Dermis blood vessel endothelial cell (primary cell): ENCODE measurements around the gene NELFCD. TPM values are rescaled to one million over a fixed set of nuclear protein-coding genes. Genes with fewer than 3 reads are reported as not detected.

Source experiments
- total RNA-seq: library from RNA; depleted of rRNA; stranded (reverse); fragments of >200 nt; gene quantifications from 2 replicates; pipeline ENCODE4 v1.2.3, GENCODE V29; 2014

Gene NELFCD
- total RNA-seq, 1 donor from 2014 or later: 53.4 TPM

Other genes starting within 250 kb of the NELFCD start
- gene GNAS-AS1, start 130.4 kb upstream of the NELFCD start, total RNA-seq: not detected in 2 replicates
- gene GNAS, start 128.5 kb upstream of the NELFCD start, total RNA-seq: 365 and 726 TPM in 2 replicates
- gene CTSZ, start 26.0 kb downstream of the NELFCD start, total RNA-seq: 250 and 566 TPM in 2 replicates
- not detected in 2 replicates for gene TUBB1, start 38.2 kb downstream of the NELFCD start, total RNA-seq
- gene ATP5F1E, start 51.1 kb downstream of the NELFCD start, total RNA-seq: 41.8 and 42.7 TPM in 2 replicates
- gene PRELID3B, start 61.5 kb downstream of the NELFCD start, total RNA-seq: 75.9 and 93.8 TPM in 2 replicates
- gene ZNF831, start 182.6 kb downstream of the NELFCD start, total RNA-seq: under 0.01 and 0.09 TPM in 2 replicates